WERI-Rb-1 (cell line): Measurements from ENCODE around the gene ABR.

ENCODE experiments used
- DNase-seq: peaks from one replicate; pipeline ENCODE4 v3.0.0-alpha.2; 2020
- H3K27ac ChIP-seq: fragments of 250-450 bp; sonication (Bioruptor Pico); 2 replicates; pipeline ENCODE4 v1.5.1; 2020; ENCODE audit warnings: mild to moderate bottlenecking, moderate library complexity
- H3K27me3 ChIP-seq: fragments of 250-450 bp; sonication (Bioruptor Pico); 2 replicates; pipeline ENCODE4 v1.5.1; 2021; ENCODE audit warnings: mild to moderate bottlenecking, low read depth, moderate library complexity; ENCODE audit not compliant: insufficient read depth, severe bottlenecking
- H3K36me3 ChIP-seq: fragments of 250-450 bp; sonication (Bioruptor Pico); 2 replicates; pipeline ENCODE4 v1.5.1; 2020; ENCODE audit warnings: mild to moderate bottlenecking, moderate library complexity
- H3K4me3 ChIP-seq: 2 replicates; pipeline ENCODE4 v1.5.1; 2011; ENCODE audit warnings: low read depth, mild to moderate bottlenecking, control low read depth, low read length
- H3K9me3 ChIP-seq: fragments of 250-450 bp; sonication (Bioruptor Pico); 2 replicates; pipeline ENCODE4 v1.5.1; 2021; ENCODE audit warnings: mild to moderate bottlenecking, moderate library complexity; ENCODE audit not compliant: severe bottlenecking
- CTCF ChIP-seq: IDR thresholded peaks from 2 replicates; pipeline ENCODE4 v1.5.1; 2011; ENCODE audit warnings: low read depth, mild to moderate bottlenecking, control low read depth, inconsistent platforms, low read length

The ABR gene

GRCh38 chr17:1022278-1023024 is 157.3 kb downstream of the ABR start:
- no peak overlapping the region for H3K4me3 ChIP-seq
- H3K36me3 ChIP-seq: no peaks in the 10 kb centered on the region; the same call in 1 of the 2 replicates
- TF ChIP-seq CTCF: no peak
- no peaks in the 10 kb centered on the region for H3K27me3 ChIP-seq
- no peaks in the 10 kb centered on the region for H3K9me3 ChIP-seq
- DNase-seq: no peak
- no peak overlapping the region for H3K27ac ChIP-seq

DNA sequence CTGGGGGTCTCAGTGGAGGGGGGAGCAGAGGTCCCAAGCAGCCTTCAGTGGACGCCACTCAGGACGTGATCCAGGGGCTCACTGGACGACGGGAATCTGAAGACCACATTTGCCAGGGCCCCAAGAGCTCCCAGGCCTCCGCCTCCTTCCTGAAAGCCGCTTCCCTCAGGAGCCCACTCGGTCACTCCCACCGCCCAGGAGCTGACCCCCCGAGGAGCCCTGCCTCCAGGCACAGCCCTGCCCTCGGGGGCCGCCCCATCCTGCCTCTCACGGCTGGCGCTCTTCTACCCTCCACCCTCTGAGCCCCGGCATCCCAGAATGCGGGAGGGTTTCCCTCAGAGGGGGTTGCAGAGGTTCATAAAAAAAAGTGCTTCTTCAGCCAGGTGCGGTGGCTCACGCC is 158.6 kb downstream of the ABR start:
- Histone ChIP-seq H3K36me3 (no peaks in the 10 kb centered on the region; the same call in 1 of the 2 replicates), H3K27ac (no peak overlapping the region)

GRCh38 chr17:1019451-1019850 is 160.3 kb downstream of the ABR start:
- H3K27ac ChIP-seq: 0 out of 2 replicates have a peak overlapping the region, but pooled peaks have one; percentile 36
- no peak for DNase-seq

More for the DNA sequence above, 158.6 kb downstream of the ABR start:
- no peak for TF ChIP-seq CTCF
- Histone ChIP-seq H3K27me3 (no peaks in the 10 kb centered on the region), H3K4me3 (no peak overlapping the region), H3K9me3 (no peaks in the 10 kb centered on the region)
- no peak for DNase-seq

GRCh38 chr17:1018547-1018946 is 161.2 kb downstream of the ABR start:
- H3K9me3 ChIP-seq: no peaks in the 10 kb centered on the region
- TF ChIP-seq CTCF: no peak
- H3K27me3 ChIP-seq: no peaks in the 10 kb centered on the region
- no peak overlapping the region for H3K27ac ChIP-seq
- no peak for DNase-seq
- no peaks in the 10 kb centered on the region; the same call in 1 of the 2 replicates for H3K36me3 ChIP-seq
- no peak overlapping the region for H3K4me3 ChIP-seq

More at GRCh38 chr17:1019451-1019850, 160.3 kb downstream of the ABR start:
- Histone ChIP-seq H3K36me3 (no peaks in the 10 kb centered on the region; the same call in 1 of the 2 replicates), H3K9me3 (no peaks in the 10 kb centered on the region), H3K27me3 (no peaks in the 10 kb centered on the region), H3K4me3 (no peak overlapping the region)
- no peak for TF ChIP-seq CTCF

DNA sequence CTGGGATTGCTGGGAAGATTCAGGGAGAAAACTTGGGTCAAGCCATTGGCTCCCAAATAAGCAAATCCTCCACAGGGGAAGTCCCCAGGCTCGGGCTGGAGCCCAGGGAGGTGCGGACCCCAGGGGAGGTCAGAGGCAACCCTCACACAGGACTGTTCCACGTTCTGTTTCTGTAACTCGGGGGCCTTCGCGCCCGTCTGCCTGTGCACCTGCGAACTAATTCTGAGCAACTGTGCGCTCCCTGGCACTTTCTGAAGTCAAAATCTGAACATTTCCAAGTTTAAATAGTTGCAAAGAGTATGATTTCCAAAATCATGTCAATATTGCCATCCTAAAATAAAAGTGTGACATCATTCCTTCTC is 166.1 kb downstream of the ABR start:
- DNase-seq: no peak
- no peaks in the 10 kb centered on the region for H3K9me3 ChIP-seq
- H3K27ac ChIP-seq: no peak overlapping the region
- H3K27me3 ChIP-seq: no peaks in the 10 kb centered on the region
- no peak overlapping the region for H3K4me3 ChIP-seq
- H3K36me3 ChIP-seq: peaks cover 21% of the 10 kb centered on the region
- no peak for TF ChIP-seq CTCF
